ENCODE measurements around the gene COTL1. TPM values are rescaled to one million over a fixed set of nuclear protein-coding genes. Genes with fewer than 3 reads are reported as not detected.
"Not testable (repeated sequence)": the region's sequence is repeated elsewhere in the genome, so short reads cannot be mapped to it uniquely, and the experiment has no call there.

The COTL1 gene
- total RNA-seq, 1 donor from 2014 or later: 487 TPM

- ChIA-PET CTCF (interaction anchor here (1.4 kb wide), 1 partner anchor 17 kb away, joined by 3 read pairs; no protein-coding TSS in a partner anchor), POLR2A (interaction anchor here (0.6 kb wide), 1 partner anchor 911 kb away, joined by 3 read pairs; no protein-coding TSS in a partner anchor)
- Mint-ChIP-seq H3K4me1 (peaks cover 11% of the 10 kb centered on the region), H3K27ac (no peak overlapping the region), H3K4me3 (no peak overlapping the region), H3K9me3 (peaks cover 4% of the 10 kb centered on the region), H3K36me3 (ENCODE audit: low read depth) (no peaks in the 10 kb centered on the region), H3K27me3 (peaks cover 9% of the 10 kb centered on the region)
- DNase-seq: no peak
- intact Hi-C loops (cut with micrococcal nuclease): no loop called here
- no peak for TF ChIP-seq CTCF (IDR thresholded peaks at IDR 0.05)
- no peak for ATAC-seq (ENCODE audit: low read depth)
Measured at GRCh38 chr16:84527532-84528269, 90.2 kb downstream of the COTL1 start.

GRCh38 chr16:84526794-84527531 is 90.9 kb downstream of the COTL1 start:
- Mint-ChIP-seq H3K9me3 (peaks cover 4% of the 10 kb centered on the region), H3K36me3 (ENCODE audit: low read depth) (no peaks in the 10 kb centered on the region), H3K4me3 (no peak overlapping the region), H3K27ac (no peak overlapping the region), H3K27me3 (peaks cover 4% of the 10 kb centered on the region), H3K4me1 (peaks cover 4% of the 10 kb centered on the region)
- ATAC-seq (ENCODE audit: low read depth): no peak
- CTCF ChIA-PET: interaction anchor here (1.4 kb wide), 1 partner anchor 16 kb away, joined by 3 read pairs; no protein-coding TSS in a partner anchor
- intact Hi-C loops (cut with micrococcal nuclease): no loop called here
- no peak for TF ChIP-seq CTCF (IDR thresholded peaks at IDR 0.05)
- DNase-seq: no peak
- POLR2A ChIA-PET: no interaction called here

- H3K27ac Mint-ChIP-seq; DNase-seq; H3K27me3 Mint-ChIP-seq; POLR2A ChIA-PET; H3K36me3 Mint-ChIP-seq (ENCODE audit: low read depth); ATAC-seq (ENCODE audit: low read depth); H3K4me3 Mint-ChIP-seq; H3K4me1 Mint-ChIP-seq; H3K9me3 Mint-ChIP-seq; CTCF ChIA-PET; intact Hi-C loops (cut with micrococcal nuclease): not testable (repeated sequence)
Measured at GRCh38 chr16:84524941-84525581, 92.8 kb downstream of the COTL1 start.

GRCh38 chr16:84524346-84524920 is 93.4 kb downstream of the COTL1 start:
- intact Hi-C loops (cut with micrococcal nuclease): no loop called here
- CTCF ChIA-PET: no interaction called here
- Mint-ChIP-seq H3K4me3 (no peak overlapping the region), H3K36me3 (ENCODE audit: low read depth) (no peaks in the 10 kb centered on the region), H3K27ac (no peak overlapping the region), H3K27me3 (peaks cover 2% of the 10 kb centered on the region), H3K9me3 (peaks cover 2% of the 10 kb centered on the region), H3K4me1 (no peaks in the 10 kb centered on the region)
- TF ChIP-seq CTCF (IDR thresholded peaks at IDR 0.05): no peak
- no peak for DNase-seq
- ATAC-seq (ENCODE audit: low read depth): no peak
- POLR2A ChIA-PET: no interaction called here

GRCh38 chr16:84521497-84521770 is 96.4 kb downstream of the COTL1 start:
- no peaks in the 10 kb centered on the region for H3K4me1 Mint-ChIP-seq
- intact Hi-C loops (cut with micrococcal nuclease): no loop called here
- H3K4me3 Mint-ChIP-seq: no peak overlapping the region
- DNase-seq: no peak
- H3K36me3 Mint-ChIP-seq (ENCODE audit: low read depth): no peaks in the 10 kb centered on the region
- H3K9me3 Mint-ChIP-seq: no peaks in the 10 kb centered on the region
- no peak for ATAC-seq (ENCODE audit: low read depth)
- POLR2A ChIA-PET: no interaction called here
- H3K27me3 Mint-ChIP-seq: no peaks in the 10 kb centered on the region
- no peak for TF ChIP-seq CTCF (IDR thresholded peaks at IDR 0.05)
- no peak overlapping the region for H3K27ac Mint-ChIP-seq
- CTCF ChIA-PET: no interaction called here
